ENCODE measurements around the gene KHDC4. TPM values are rescaled to one million over a fixed set of nuclear protein-coding genes. Genes with fewer than 3 reads are reported as not detected.

The KHDC4 gene
- total RNA-seq, 1 experiment from 2014 or later, result 57.7 TPM

- H4K91ac ChIP-seq (ENCODE audit: insufficient read length, low read depth, low read length), result no peak overlapping the region
- H3K23me2 ChIP-seq (ENCODE audit: insufficient read length, low read depth, low read length, poor library complexity, severe bottlenecking), result no peaks in the 10 kb centered on the region
- Mint-ChIP-seq H3K27ac (no peak overlapping the region; a peak in 1 of 7 replicates), H3K4me3 (no peak overlapping the region), H3K27me3 (ENCODE audit: low read depth) (peaks cover 9% of the 10 kb centered on the region), H3K36me3 (ENCODE audit: insufficient read depth in 1 of 3, low read depth in 3 of 3) (no peaks in the 10 kb centered on the region), H3K4me1 (no peaks in the 10 kb centered on the region), H3K9me3 (no peaks in the 10 kb centered on the region)
- H4K8ac ChIP-seq (replicated peaks; ENCODE audit: insufficient read length, low read depth, low read length), result no peak overlapping the region
- H3K27me3 ChIP-seq (ENCODE audit: insufficient read depth, low read length), result no peaks in the 10 kb centered on the region
- no peak overlapping the region for H2BK12ac ChIP-seq (ENCODE audit: insufficient read length, low read depth, low read length)
- no peak overlapping the region for H3K4me2 ChIP-seq (ENCODE audit: insufficient read depth, insufficient read length, low read length)
- H4K20me1 ChIP-seq (ENCODE audit: control insufficient read depth, insufficient read depth, insufficient read length), result no peaks in the 10 kb centered on the region
- no peaks in the 10 kb centered on the region for H3K9me3 ChIP-seq (ENCODE audit: control insufficient read depth, low read depth, low read length)
- no peaks in the 10 kb centered on the region for H3K4me1 ChIP-seq (ENCODE audit: insufficient read depth, low read length)
- no peak overlapping the region; the same call in 1 of the 2 replicates for H3K14ac ChIP-seq (ENCODE audit: insufficient read depth, low read length)
- H4K5ac ChIP-seq (ENCODE audit: insufficient read length, low read depth, low read length), result no peak overlapping the region
- H2AFZ ChIP-seq (ENCODE audit: low read length), result no peak overlapping the region
- H3K79me1 ChIP-seq (ENCODE audit: insufficient read depth, low read depth, low read length, poor library complexity, severe bottlenecking), result no peaks in the 10 kb centered on the region
- H2BK5ac ChIP-seq (ENCODE audit: insufficient read length, low read length), result no peak overlapping the region
- H2AK5ac ChIP-seq (ENCODE audit: insufficient read length, low read length), result no peak overlapping the region
- no peak for DNase-seq
- H2BK120ac ChIP-seq (ENCODE audit: low read depth, low read length, poor library complexity, severe bottlenecking), result no peak overlapping the region
- no peaks in the 10 kb centered on the region for H3K79me2 ChIP-seq (ENCODE audit: insufficient read depth, low read length)
- H3K18ac ChIP-seq (ENCODE audit: insufficient read length, low read depth, low read length), result no peak overlapping the region
- no peak overlapping the region for H3K9ac ChIP-seq (ENCODE audit: extremely low read depth, insufficient read length, low read length)
- H3K56ac ChIP-seq (ENCODE audit: insufficient read length, low read depth, low read length), result no peak overlapping the region
- TF ChIP-seq, protein P1, sequence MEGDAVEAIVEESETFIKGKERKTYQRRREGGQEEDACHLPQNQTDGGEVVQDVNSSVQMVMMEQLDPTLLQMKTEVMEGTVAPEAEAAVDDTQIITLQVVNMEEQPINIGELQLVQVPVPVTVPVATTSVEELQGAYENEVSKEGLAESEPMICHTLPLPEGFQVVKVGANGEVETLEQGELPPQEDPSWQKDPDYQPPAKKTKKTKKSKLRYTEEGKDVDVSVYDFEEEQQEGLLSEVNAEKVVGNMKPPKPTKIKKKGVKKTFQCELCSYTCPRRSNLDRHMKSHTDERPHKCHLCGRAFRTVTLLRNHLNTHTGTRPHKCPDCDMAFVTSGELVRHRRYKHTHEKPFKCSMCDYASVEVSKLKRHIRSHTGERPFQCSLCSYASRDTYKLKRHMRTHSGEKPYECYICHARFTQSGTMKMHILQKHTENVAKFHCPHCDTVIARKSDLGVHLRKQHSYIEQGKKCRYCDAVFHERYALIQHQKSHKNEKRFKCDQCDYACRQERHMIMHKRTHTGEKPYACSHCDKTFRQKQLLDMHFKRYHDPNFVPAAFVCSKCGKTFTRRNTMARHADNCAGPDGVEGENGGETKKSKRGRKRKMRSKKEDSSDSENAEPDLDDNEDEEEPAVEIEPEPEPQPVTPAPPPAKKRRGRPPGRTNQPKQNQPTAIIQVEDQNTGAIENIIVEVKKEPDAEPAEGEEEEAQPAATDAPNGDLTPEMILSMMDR (conservative IDR thresholded peaks at IDR 0.05), result no peak
- H3K4ac ChIP-seq (ENCODE audit: low read depth, low read length), result no peak overlapping the region
- no peak overlapping the region for H3T11ph ChIP-seq (ENCODE audit: low read length)
- no peak overlapping the region for H2BK15ac ChIP-seq (ENCODE audit: low read depth, low read length)
- no CpG with 5 or more reads among the region's 1 CpG for WGBS (ENCODE audit: extremely low coverage, insufficient read length, low lambda C conversion rate)
- no peak overlapping the region for H3K27ac ChIP-seq (ENCODE audit: insufficient read length, low read depth, low read length)
- H2BK20ac ChIP-seq (ENCODE audit: low read depth, low read length, poor library complexity, severe bottlenecking), result no peak overlapping the region
- H3K23ac ChIP-seq (ENCODE audit: insufficient read length, low read depth, low read length), result no peak overlapping the region
Measured at GRCh38 chr1:155871390-155871789, 62.8 kb downstream of the KHDC4 start.

Measured in H9 (cell line).